ENCODE data around the gene TXNRD2. TPM values are rescaled to one million over a fixed set of nuclear protein-coding genes. Genes with fewer than 3 reads are reported as not detected.

TXNRD2 gene
- total RNA-seq, 1 donor from 2014 or later, result 13.6 TPM

DNA sequence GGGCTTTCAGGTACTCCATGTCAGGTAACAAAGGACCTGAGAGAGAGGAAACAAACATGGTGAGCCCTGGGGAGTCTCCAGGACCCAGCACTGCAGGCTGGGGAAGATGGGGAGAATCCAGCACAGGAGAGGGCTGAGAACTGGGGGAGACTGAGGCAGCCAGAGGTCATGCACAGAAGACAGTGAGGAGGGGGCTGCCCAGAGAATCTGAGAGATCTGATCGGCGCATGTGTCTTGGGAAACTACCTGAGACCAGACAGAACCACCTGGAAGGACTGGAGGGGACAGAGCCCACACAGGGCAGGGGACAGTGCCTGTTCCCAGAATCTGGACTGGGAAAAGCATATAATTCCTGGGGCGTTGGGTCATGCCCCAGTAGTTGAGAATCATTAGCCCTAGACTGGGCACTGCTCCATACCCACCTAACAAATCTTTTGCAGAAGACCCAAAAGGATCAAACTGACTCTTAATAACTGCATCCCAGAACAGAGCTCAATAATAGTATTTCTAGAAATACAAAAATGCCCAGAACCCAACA, 20.0 kb downstream of the TXNRD2 start:
- Histone ChIP-seq H3K4me1 (ENCODE audit: control insufficient read depth in 3 of 3, insufficient read depth in 3 of 3, low read length in 3 of 3) (peaks cover 0 to 2% (median 0%) of the 10 kb centered on the region in 3 donors), H3K4me3 (ENCODE audit: low read length in 3 of 3) (no peak overlapping the region)

DNA sequence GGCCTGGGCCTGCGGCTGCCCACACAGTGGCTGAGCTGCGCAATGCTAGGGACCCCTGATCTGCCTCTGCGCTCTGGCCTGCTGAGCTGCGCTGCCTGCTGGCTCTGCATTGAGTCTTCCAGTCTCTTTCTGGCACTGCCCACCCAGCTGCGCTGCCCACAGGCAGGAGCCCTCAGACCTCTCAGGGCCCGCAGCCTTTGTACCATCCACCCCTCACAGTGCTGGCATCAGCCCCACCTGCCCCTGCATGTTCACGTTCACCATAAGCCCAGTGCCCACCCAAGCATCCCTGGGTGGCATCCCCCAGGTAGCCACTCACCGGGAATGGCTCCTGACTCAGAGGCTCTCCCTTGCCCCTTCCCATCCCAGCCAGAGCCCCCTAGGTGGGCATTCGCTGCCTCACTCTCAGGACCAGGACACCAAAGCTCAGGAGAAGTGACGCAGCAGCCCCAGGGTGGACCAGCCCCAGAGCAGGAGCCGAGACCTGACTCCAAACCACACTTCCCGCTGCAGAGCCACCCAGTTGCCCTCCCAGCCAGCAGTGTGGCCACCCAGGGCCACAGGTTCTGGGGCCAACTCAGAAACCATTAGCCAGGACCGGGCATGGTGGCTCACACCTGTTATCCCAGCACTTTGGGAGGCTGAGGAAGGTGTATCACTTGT, 21.8 kb downstream of the TXNRD2 start:
- H3K4me1 ChIP-seq (ENCODE audit: control insufficient read depth in 3 of 3, insufficient read depth in 3 of 3, low read length in 3 of 3), result peaks cover 0 to 2% (median 0%) of the 10 kb centered on the region in 3 donors
- no peak overlapping the region for H3K9ac ChIP-seq (ENCODE audit: low read depth in 1 of 3, low read length in 3 of 3)
- peaks cover 34 to 35% (median 35%) of the 10 kb centered on the region in 3 donors for H3K36me3 ChIP-seq (ENCODE audit: control insufficient read depth in 3 of 3, insufficient read depth in 3 of 3, low read length in 3 of 3)
- H3K27me3 ChIP-seq (ENCODE audit: control insufficient read depth in 3 of 3, insufficient read depth in 3 of 3, low read length in 3 of 3), result no peaks in the 10 kb centered on the region
- H3K4me3 ChIP-seq (ENCODE audit: low read length in 3 of 3), result no peak overlapping the region
- no peaks in the 10 kb centered on the region for H3K9me3 ChIP-seq (ENCODE audit: control insufficient read depth in 3 of 3, low read length in 3 of 3)
- H3K27ac ChIP-seq (ENCODE audit: low read depth, low read length), result no peak overlapping the region

More for the DNA sequence above, 20.0 kb downstream of the TXNRD2 start:
- H3K9me3 ChIP-seq (ENCODE audit: control insufficient read depth in 3 of 3, low read length in 3 of 3), result no peaks in the 10 kb centered on the region
- peaks cover 21 to 22% (median 22%) of the 10 kb centered on the region in 3 donors for H3K36me3 ChIP-seq (ENCODE audit: control insufficient read depth in 3 of 3, insufficient read depth in 3 of 3, low read length in 3 of 3)
- H3K27ac ChIP-seq (ENCODE audit: low read depth, low read length), result no peak overlapping the region
- H3K27me3 ChIP-seq (ENCODE audit: control insufficient read depth in 3 of 3, insufficient read depth in 3 of 3, low read length in 3 of 3), result no peaks in the 10 kb centered on the region
- H3K9ac ChIP-seq (ENCODE audit: low read depth in 1 of 3, low read length in 3 of 3), result no peak overlapping the region

DNA sequence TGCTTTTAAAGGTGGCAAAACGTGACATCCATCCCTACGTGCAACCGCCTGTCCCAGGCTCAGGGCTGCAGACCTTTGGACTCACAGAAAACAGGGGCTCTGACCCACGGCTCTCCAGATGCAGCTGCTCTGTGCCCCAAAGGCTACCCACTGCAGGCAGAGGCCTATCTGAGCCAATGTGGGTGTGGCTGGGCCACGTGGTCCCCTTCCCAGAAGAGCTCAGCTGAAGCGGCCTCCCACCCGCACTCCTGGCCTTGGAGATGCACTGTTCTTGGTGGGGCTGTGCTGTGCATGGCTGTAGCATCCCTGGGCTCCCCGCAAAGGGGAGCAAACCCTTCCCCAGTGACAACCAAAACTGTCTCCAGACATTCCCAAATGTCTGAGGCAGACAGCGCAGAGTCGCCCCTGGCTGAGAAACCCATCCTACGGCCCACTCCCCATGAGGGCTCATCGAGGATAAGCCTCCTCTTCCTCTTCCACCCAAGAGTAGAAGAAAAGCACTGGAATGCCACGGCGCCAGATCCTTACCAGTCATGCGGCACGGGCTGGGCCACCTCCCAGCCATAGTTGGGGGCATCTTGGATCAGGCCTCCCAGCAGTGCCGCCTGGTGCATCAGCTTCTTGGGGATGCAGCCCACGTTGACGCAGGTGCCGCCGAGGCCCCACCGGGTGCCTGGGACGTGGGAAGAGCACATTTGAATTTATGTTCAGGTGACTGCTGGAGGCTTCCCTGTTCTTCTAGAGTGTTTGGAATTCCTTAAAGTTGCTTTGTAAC, 23.1 kb downstream of the TXNRD2 start:
- H3K36me3 ChIP-seq (ENCODE audit: control insufficient read depth in 3 of 3, insufficient read depth in 3 of 3, low read length in 3 of 3), result peaks cover 46 to 48% (median 47%) of the 10 kb centered on the region in 3 donors
- H3K9ac ChIP-seq (ENCODE audit: low read depth in 1 of 3, low read length in 3 of 3), result no peak overlapping the region
- H3K27ac ChIP-seq (ENCODE audit: low read depth, low read length), result no peak overlapping the region
- no peaks in the 10 kb centered on the region for H3K9me3 ChIP-seq (ENCODE audit: control insufficient read depth in 3 of 3, low read length in 3 of 3)
- H3K4me1 ChIP-seq (ENCODE audit: control insufficient read depth in 3 of 3, insufficient read depth in 3 of 3, low read length in 3 of 3), result no peaks in the 10 kb centered on the region
- H3K4me3 ChIP-seq (ENCODE audit: low read length in 3 of 3), result no peak overlapping the region
- H3K27me3 ChIP-seq (ENCODE audit: control insufficient read depth in 3 of 3, insufficient read depth in 3 of 3, low read length in 3 of 3), result no peaks in the 10 kb centered on the region

DNA sequence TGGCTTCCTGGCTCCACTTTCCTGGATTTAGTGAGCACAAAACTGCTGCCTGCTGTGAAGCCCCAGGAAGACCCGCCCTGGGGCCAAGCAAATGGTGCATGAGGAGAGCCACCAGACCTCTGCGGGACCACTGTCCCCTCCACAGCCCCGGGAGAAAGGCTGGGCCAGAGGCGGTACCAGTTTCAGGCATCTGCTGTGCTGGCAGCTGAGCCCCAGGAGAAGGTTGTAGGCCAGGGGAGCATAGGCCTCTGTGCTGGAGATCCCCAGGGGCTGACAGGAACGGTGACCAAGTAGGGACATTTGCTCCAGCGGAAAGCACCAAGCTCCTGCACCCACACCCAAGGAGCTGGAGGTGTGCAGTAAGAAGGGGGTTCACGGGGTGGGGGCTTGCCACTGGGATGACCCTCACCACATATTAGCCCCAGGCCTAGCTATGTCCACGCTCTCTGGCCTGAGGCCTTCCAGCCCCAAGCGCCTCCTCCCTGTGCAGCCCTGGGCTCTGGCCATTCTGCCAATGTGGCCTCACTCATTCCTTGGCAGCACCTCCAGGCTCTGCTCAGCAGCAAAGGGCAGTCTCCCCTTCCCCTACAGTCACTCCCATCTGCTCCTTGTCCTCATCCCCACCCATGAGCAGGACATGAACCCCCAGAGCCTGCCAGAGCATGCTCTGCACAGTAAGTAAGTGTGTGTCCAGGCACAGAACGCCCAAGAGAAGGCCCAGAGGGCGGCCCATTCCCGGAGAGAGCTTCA, 24.1 kb downstream of the TXNRD2 start:
- H3K27me3 ChIP-seq (ENCODE audit: control insufficient read depth in 3 of 3, insufficient read depth in 3 of 3, low read length in 3 of 3), result no peaks in the 10 kb centered on the region
- no peak overlapping the region for H3K27ac ChIP-seq (ENCODE audit: low read depth, low read length)
- no peaks in the 10 kb centered on the region for H3K4me1 ChIP-seq (ENCODE audit: control insufficient read depth in 3 of 3, insufficient read depth in 3 of 3, low read length in 3 of 3)
- peaks cover 51 to 53% (median 52%) of the 10 kb centered on the region in 3 donors for H3K36me3 ChIP-seq (ENCODE audit: control insufficient read depth in 3 of 3, insufficient read depth in 3 of 3, low read length in 3 of 3)
- H3K9ac ChIP-seq (ENCODE audit: low read depth in 1 of 3, low read length in 3 of 3), result no peak overlapping the region
- no peaks in the 10 kb centered on the region for H3K9me3 ChIP-seq (ENCODE audit: control insufficient read depth in 3 of 3, low read length in 3 of 3)
- H3K4me3 ChIP-seq (ENCODE audit: low read length in 3 of 3), result no peak overlapping the region

DNA sequence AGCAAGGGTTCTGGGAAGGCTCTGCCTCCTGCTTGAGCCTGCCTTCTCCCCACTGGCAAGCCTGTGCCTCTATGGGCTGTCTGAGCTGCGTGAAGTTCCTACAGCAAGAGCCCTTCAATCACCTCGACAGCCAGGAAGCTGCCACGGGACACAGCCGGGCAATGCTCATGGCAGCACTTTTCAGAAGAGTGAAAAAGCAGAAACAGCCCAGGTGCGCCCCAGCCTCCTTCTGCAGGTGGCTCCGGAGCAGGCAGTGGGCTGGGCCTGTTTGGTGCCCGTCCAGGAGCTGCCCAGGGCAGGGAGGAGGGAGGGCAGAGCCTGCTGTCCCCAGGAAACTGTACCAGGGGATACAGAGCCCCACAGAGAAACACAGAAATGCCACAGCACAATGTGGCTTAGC, 24.7 kb downstream of the TXNRD2 start:
- Histone ChIP-seq H3K4me1 (ENCODE audit: control insufficient read depth in 3 of 3, insufficient read depth in 3 of 3, low read length in 3 of 3) (no peaks in the 10 kb centered on the region), H3K4me3 (ENCODE audit: low read length in 3 of 3) (no peak overlapping the region), H3K36me3 (ENCODE audit: control insufficient read depth in 3 of 3, insufficient read depth in 3 of 3, low read length in 3 of 3) (peaks cover 52 to 56% (median 52%) of the 10 kb centered on the region in 3 donors), H3K9me3 (ENCODE audit: control insufficient read depth in 3 of 3, low read length in 3 of 3) (no peaks in the 10 kb centered on the region), H3K27ac (ENCODE audit: low read depth, low read length) (no peak overlapping the region), H3K9ac (ENCODE audit: low read depth in 1 of 3, low read length in 3 of 3) (no peak overlapping the region), H3K27me3 (ENCODE audit: control insufficient read depth in 3 of 3, insufficient read depth in 3 of 3, low read length in 3 of 3) (no peaks in the 10 kb centered on the region)

DNA sequence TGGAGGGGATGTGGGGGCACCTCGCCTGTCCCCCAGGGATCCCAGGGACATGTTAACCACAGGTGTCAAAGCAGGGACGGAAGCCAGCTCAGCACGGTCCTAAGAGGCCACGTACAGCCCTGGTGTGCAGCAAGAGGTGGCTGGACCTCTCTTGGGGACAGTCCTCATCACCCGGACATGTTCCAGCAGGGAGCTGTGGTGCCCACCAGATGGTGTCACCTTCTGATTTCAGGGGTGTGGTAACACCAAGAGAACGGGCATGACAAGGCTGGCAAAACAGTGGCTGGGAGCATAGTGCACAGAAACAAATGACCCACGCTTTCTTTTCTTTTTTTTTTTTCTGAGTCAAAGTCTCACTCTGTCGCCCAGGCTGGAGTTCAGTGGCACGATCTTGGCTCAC, 25.6 kb downstream of the TXNRD2 start:
- no peak overlapping the region for H3K4me3 ChIP-seq (ENCODE audit: low read length in 3 of 3)
- peaks cover 52 to 61% (median 58%) of the 10 kb centered on the region in 3 donors for H3K36me3 ChIP-seq (ENCODE audit: control insufficient read depth in 3 of 3, insufficient read depth in 3 of 3, low read length in 3 of 3)
- H3K27me3 ChIP-seq (ENCODE audit: control insufficient read depth in 3 of 3, insufficient read depth in 3 of 3, low read length in 3 of 3), result no peaks in the 10 kb centered on the region
- no peak overlapping the region for H3K27ac ChIP-seq (ENCODE audit: low read depth, low read length)
- H3K9ac ChIP-seq (ENCODE audit: low read depth in 1 of 3, low read length in 3 of 3), result no peak overlapping the region
- H3K9me3 ChIP-seq (ENCODE audit: control insufficient read depth in 3 of 3, low read length in 3 of 3), result no peaks in the 10 kb centered on the region
- H3K4me1 ChIP-seq (ENCODE audit: control insufficient read depth in 3 of 3, insufficient read depth in 3 of 3, low read length in 3 of 3), result no peaks in the 10 kb centered on the region

DNA sequence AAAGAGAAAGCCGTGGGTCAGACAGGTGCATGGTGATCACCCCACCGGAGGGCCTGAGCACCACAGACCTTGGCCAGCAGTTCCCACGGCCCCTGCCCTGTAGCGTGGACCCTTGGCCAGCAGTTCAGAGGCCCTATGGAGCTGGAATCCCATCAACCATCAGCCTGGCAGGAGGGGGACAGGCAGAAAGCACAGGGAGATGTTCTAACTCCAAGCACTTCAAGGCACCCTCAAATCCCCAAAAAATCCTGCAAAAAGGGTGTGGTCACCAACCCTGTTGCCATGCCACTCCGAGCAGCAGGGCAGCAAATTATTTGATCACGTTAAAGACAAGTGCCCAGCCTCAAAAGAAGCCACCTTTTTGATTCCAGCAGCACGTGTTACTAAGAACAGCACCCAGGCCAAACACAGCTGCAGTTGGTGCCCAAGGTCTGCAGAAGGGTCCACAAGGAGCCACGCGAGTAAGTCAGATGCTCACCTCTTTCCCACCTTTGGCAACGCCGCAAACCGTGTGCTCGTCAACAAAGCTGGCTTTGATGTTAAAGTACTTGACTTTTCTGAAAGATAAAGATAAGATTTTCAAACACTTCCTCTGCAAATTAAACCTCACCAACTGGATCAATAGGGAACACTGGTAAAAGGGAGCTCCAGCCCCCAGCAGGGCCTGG, 26.2 kb downstream of the TXNRD2 start:
- H3K27ac ChIP-seq (ENCODE audit: low read depth, low read length), result no peak overlapping the region
- no peaks in the 10 kb centered on the region for H3K27me3 ChIP-seq (ENCODE audit: control insufficient read depth in 3 of 3, insufficient read depth in 3 of 3, low read length in 3 of 3)
- no peak overlapping the region for H3K9ac ChIP-seq (ENCODE audit: low read depth in 1 of 3, low read length in 3 of 3)
- peaks cover 52 to 61% (median 58%) of the 10 kb centered on the region in 3 donors for H3K36me3 ChIP-seq (ENCODE audit: control insufficient read depth in 3 of 3, insufficient read depth in 3 of 3, low read length in 3 of 3)
- no peaks in the 10 kb centered on the region for H3K9me3 ChIP-seq (ENCODE audit: control insufficient read depth in 3 of 3, low read length in 3 of 3)
- H3K4me3 ChIP-seq (ENCODE audit: low read length in 3 of 3), result no peak overlapping the region
- H3K4me1 ChIP-seq (ENCODE audit: control insufficient read depth in 3 of 3, insufficient read depth in 3 of 3, low read length in 3 of 3), result no peaks in the 10 kb centered on the region

DNA sequence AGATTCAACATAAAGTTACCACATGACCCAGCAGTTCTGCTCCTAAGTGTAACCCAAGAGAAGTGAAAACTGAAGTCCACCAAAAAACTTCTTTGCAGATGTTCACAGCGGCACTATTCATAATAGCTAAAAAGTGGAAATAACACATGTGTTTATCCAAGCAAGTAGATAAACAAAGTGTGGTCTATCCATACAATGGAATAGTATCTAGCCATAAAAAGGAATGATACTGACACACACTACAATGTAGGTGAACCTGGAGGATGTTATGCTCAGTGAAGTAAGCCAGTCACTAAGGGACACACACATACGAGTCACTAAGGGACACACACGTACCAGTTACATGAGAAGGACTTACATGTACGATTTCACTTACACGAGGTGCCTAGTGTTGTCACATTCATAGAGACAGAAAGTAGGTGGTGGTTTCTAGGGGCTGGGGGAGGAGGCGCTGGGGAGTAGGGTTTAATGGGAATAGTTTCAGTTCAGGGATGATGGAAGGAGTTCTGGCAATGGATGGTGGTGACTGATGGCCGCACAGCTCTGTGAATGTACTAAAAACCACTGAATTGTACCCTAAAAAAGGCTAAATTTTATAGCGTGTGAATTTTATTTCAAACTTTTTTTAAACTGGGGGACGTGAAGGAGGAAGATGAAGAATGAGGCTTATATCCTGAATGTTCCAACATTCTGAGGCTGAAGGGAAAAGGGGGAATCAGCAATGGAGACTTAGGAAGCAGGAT, 27.2 kb downstream of the TXNRD2 start:
- peaks cover 52 to 61% (median 58%) of the 10 kb centered on the region in 3 donors for H3K36me3 ChIP-seq (ENCODE audit: control insufficient read depth in 3 of 3, insufficient read depth in 3 of 3, low read length in 3 of 3)
- no peak overlapping the region for H3K9ac ChIP-seq (ENCODE audit: low read depth in 1 of 3, low read length in 3 of 3)

More for the DNA sequence above, 27.2 kb downstream of the TXNRD2 start:
- no peaks in the 10 kb centered on the region for H3K27me3 ChIP-seq (ENCODE audit: control insufficient read depth in 3 of 3, insufficient read depth in 3 of 3, low read length in 3 of 3)
- H3K4me1 ChIP-seq (ENCODE audit: control insufficient read depth in 3 of 3, insufficient read depth in 3 of 3, low read length in 3 of 3), result peaks cover 0 to 5% (median 3%) of the 10 kb centered on the region in 3 donors
- no peak overlapping the region for H3K4me3 ChIP-seq (ENCODE audit: low read length in 3 of 3)
- no peaks in the 10 kb centered on the region for H3K9me3 ChIP-seq (ENCODE audit: control insufficient read depth in 3 of 3, low read length in 3 of 3)
- no peak overlapping the region for H3K27ac ChIP-seq (ENCODE audit: low read depth, low read length)

All from skeletal muscle tissue (tissue), 4 donors.